Cardiac atrium fibroblast (primary cell): ENCODE results near the gene KDM1B. TPM values are rescaled to one million over a fixed set of nuclear protein-coding genes. Genes with fewer than 3 reads are reported as not detected.

Source experiments
- total RNA-seq: library from RNA; depleted of rRNA; stranded (reverse); fragments of >200 nt; gene quantifications from 2 replicates; pipeline ENCODE4 v1.2.3, GENCODE V29; 2015

Gene KDM1B
- 4.3 and 7.0 TPM in 2 replicates for total RNA-seq

GRCh38 chr6:18155150-18155863 is at the start of gene KDM1B:
Gene KDM1B (plus strand): TSS chr6:18155422. CDS start chr6:18159896, 4,474 bp downstream.

GRCh38 chr6:18122128-18123093 is 32.8 kb upstream of the KDM1B start, which contains the start of gene NHLRC1:
Gene NHLRC1 (minus strand): TSS chr6:18122677. CDS start chr6:18122606, 71 bp downstream.

GRCh38 chr6:18154507-18155149 is 594 bp upstream of the KDM1B start, which contains the start of gene TPMT:
Gene TPMT (minus strand): TSS chr6:18155077. CDS start chr6:18149127, 5,950 bp downstream.

GRCh38 chr6:18264219-18264922 is 109.1 kb downstream of the KDM1B start, which contains the start of gene DEK:
Gene DEK (minus strand): TSS chr6:18264530. CDS start chr6:18263987, 543 bp downstream.

Other genes with a start within 250 kb of the KDM1B start
- 13.5 and 19.1 TPM in 2 replicates for gene KIF13A, start 167.8 kb upstream of the KDM1B start, total RNA-seq
- gene NHLRC1, start 32.7 kb upstream of the KDM1B start, total RNA-seq: 1.9 and 2.2 TPM in 2 replicates
- gene TPMT, start 345 bp upstream of the KDM1B start, total RNA-seq: 4.7 and 7.6 TPM in 2 replicates
- gene DEK, start 109.1 kb downstream of the KDM1B start, total RNA-seq: 37.7 and 41.5 TPM in 2 replicates
- gene RNF144B, start 231.9 kb downstream of the KDM1B start, total RNA-seq: 0.72 and 3.2 TPM in 2 replicates